Fibroblast of the conjunctiva (primary cell): ENCODE data around the gene CYP4A22.
"Not testable (repeated sequence)": the region's sequence is repeated elsewhere in the genome, so short reads cannot be mapped to it uniquely, and the experiment has no call there.

Experiments used
- DNase-seq: peaks from one replicate; pipeline ENCODE4 v3.0.0-alpha.2; 2010; ENCODE audit warnings: low read depth

CYP4A22 gene

GRCh38 chr1:47157957-47158356 lies 20.7 kb downstream of the CYP4A22 start:
- not testable (repeated sequence) for DNase-seq

DNA sequence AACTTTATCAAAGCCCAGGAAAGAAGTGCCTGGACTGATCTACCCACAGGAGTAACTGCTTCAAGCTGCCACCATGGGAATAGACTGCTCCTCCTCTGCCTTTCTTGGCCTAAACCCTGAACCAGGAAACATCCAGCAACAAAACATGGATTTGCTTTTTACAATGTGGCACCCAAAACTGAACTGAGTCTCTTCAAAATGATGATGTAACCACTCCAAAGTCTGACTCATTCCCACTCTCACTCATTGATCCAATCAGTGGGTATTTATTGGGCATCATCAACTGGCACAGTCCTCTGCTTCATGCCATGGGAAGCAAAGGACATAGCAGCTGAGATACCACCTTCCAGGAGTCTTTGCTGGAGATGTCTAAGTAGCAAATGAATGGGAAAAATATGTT lies 23.5 kb downstream of the CYP4A22 start:
- no peak for DNase-seq

DNA sequence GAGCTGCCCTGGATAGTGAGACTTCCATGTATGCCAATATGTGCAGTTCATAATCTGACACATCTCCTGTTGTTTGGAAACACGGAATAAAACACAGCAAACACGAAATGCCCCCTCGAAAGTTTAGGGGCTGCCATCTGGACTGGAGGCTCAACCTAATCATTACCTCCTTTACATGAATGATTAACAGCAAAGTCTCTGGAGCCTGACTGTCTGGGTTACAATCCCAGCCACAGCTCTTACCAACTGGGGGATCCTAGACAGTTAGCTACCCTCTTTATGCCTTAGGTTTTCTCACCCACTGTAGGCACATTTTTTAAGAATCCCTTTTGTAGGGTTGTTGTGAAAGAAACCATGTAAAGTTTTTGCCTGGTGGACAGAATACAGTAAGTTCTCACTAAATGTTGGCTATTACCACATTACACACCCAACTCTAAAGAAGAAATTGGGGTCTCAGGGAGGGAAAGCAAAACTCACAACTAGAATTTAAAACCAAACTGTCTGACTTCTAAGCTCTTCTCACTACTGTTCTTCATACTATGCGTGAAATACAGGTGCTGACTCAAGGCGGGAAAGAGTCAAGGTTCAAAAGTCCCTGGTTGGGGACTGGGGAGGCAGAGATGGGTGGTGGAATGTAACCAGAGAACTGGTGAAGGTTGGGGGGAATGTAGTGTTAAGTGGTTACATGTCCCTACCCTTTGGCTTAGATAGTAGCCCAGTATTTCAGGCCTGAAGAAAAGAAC lies 24.2 kb downstream of the CYP4A22 start:
- DNase-seq, result no peak

DNA sequence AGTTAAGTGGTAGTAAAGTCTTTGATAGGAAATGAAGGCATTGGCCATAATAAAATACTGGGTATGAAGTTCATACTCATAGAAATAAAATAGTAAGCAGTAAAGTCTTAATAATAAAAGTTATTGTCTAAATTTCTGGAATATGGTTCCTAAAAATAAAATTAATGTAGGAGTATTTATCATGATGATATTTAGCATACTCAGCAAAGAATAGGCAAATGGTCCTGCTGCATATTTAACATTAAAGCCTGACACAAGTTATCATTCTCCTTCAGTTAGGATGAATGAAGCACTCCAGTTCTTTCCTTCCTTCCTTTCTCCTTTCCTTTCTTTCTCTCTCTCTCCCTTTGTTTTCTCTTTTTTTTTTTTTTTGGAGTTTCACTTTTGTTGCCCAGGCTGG lies 27.3 kb downstream of the CYP4A22 start:
- DNase-seq, result no peak

- DNase-seq, result no peak
Measured at GRCh38 chr1:47172782-47173181, 35.5 kb downstream of the CYP4A22 start.

DNA sequence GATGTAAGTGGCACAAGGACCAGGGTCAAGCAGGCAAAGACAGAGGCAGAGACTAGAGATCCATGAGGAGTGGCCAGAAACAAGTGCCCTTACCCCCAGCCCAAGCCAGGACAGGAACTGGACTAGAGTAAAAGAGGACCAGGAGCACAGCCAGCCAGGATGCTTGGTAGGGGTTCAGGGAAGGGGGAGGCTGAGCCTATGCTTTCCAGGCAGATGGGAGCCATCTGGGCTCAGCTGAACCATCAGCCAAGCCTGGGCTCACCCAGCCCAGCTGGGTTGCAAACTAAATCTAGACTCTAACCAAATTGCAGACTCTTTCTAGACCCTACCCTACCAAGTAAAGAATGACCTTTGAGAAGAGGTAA lies 37.4 kb downstream of the CYP4A22 start:
- DNase-seq, result no peak

DNA sequence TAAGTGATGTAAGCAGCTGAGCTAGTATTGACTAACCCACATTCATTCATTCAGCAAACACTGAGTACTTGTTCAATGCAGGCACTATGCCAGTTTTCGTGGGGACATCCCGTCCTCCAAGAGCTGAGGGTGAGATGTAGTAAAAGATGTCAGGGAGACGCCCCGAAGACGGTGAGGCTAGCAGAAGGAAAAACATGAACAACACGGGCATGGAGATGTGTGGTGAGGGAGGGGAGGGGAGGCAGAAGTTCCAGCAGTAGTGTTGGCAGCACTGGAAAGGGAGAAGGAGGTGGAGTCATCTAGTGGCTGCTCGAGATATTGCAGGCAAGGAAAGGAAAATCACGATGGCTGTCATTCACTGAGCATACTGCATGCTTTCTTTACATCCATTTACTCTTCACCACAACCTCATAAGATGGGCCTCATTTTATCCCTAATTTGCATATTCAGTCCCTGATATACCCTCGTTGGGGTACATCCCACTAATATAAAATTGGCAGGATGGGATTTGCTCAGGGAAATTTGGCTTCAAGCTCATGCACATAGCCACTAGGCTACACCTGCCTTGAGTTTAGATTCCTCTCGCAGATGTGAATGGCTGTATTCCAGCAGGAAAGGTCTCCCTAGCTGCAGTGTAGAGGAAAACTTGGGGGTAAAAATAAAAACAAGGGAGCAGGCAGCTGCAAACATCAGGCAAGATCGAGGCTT lies 38.1 kb downstream of the CYP4A22 start:
- DNase-seq, result peak; percentile 39

GRCh38 chr1:47178020-47178419 lies 40.8 kb downstream of the CYP4A22 start:
- no peak for DNase-seq

DNA sequence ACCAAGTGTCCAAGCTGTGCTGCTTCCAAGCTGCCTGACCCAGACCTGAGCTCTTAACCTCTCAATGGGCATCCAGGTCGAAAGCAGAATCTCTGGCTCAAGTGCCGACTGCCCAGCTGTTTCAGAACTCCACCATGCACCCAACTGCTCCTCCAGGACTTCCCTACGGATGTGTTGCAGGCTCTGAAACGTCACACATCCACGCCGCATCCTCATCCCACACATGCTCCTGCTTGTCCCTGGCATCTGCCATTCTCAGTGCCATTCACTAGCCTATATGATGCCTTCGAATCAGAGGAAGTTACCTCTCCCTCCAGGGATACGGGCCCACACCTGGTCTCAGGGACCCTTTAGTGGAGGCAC lies 41.4 kb downstream of the CYP4A22 start:
- no peak for DNase-seq

DNA sequence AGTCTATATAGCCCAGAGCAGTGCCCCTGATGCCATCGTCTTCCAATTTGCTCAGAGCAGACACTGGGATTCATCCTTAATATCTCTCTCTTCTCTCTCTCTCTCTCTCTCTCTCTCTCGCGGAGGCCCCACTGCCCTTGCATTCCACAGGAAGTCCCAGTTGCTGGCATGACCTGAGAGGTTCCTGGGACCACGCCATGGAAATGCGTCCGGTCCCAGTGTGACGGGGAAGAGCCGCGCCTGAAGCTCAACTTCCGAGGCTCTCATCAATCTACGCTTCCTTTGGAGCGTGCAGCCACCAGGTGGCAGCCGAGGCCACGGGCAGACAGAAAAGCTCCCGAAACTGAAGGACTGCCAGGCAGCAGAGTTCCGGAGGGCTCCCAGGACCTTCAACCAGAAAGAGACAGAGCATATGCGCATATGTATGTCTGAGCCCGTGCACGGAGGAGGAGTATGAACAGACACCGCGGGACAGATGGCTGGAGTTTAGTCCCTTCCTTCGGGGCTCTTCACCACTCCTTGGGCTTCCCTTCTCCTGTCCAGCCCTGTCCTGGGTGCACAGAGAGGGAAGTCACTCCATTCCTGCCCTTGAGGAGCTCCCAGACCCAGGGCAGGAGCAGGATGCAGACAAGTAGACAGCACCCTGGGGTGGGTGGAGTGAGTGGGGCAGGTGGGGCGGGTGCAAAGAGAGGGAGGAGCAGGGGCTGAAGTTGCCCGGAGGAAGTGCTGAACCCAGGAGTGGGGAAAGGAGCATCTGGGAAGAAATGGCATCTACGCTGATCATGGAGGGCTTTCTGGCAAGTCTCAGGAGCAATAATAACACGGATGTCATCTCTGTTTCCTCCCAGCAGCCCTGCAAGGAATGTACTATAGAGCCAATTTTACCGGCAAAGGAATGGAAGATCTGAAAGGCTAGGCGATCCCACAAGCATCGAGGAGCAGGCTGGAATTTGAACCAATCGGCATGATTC lies 42.1 kb downstream of the CYP4A22 start:
- peak; percentile 93 for DNase-seq

DNA sequence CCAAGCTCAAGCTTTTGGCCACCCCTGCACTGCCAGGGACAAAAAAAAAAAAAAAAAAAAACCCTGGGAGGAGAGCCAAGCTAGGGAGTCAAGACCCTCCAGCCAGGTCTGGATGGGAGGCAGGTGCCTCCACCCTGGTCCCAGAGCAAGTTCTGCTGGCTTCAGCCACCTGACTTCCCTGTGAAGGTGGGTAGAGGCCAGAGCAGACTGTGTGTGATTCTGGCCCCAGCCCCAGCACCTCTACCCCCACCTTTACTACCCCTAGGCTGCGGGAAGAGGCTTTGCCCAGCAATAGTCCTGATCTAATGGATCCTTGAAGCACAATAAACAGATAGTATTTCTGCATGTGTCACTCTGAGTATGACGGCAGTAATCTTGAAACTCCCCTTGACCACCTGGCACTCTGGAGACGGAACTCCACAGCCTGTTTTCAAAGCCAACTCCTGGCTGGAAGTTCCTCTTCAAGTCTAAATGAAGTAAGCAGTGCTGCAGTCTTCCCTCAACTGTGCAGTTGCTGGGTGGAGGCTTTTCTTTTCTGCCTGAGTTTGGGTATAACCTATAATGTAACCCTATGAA lies 42.8 kb downstream of the CYP4A22 start:
- DNase-seq, result no peak

DNA sequence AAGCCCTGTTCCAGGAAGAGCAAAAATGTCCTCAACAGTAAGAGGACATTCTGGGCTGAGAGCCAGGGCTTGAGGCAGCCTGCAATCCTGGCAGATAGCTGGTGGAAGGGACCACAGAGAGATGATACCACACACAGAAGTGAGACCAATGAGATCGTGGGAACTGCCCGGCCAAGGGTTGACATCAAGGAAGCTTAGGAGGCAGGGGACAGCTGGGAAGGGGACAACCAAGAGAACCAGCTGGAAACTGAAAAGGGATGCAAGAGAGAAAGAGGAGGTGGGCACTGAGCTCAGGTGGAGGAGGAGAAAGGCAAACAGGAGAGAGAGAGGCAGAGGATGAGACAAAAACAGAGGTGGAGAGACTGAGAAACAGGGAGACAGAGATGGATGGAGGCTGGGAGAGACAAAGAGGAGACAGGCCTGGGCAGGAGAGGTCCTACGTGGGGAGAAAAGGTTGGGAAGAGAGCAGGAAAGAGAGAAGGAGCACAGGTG lies 43.4 kb downstream of the CYP4A22 start:
- no peak for DNase-seq

DNA sequence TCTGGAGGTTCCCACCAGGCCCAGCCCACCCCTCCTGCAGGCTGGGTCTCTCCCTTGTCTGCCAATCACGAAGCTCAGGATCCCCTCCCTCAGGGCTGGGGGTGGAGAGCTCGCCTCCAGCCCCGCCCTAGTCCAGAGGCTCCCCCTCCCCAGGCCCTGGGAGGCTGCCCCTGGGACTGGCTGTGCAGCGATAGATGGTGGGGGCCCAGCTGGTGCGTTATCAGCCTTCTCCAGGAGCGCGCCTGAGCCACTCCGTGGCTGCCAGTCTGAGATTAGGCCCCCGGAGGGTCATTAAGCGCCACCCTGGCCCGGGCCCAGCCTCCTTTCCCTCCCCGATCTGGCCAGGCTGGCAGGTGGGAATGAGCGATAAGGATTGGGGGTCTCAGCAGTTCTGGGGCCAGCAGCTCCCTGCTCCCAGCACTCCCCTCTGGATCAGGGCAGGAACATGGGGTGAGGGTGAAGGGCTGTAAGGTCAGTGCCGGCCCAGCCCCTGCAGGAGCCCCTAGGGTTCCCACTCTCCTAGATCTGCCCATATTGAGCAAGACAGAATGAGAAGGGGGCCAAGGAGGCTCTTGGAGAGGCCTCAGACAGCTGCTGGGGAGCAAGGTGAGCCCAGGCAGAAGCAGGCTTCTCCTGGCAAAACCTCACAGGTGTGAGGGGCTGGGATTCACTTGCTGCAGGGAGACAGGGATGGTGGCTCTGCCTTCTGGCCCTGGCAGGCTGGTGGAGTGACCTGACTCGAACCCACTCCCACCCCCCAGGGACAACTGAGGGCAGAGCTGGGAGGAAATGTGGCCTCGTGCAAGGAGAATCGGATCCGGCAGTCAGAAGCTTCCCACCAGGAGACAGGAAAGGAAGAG lies 44.1 kb downstream of the CYP4A22 start:
- no peak for DNase-seq

DNA sequence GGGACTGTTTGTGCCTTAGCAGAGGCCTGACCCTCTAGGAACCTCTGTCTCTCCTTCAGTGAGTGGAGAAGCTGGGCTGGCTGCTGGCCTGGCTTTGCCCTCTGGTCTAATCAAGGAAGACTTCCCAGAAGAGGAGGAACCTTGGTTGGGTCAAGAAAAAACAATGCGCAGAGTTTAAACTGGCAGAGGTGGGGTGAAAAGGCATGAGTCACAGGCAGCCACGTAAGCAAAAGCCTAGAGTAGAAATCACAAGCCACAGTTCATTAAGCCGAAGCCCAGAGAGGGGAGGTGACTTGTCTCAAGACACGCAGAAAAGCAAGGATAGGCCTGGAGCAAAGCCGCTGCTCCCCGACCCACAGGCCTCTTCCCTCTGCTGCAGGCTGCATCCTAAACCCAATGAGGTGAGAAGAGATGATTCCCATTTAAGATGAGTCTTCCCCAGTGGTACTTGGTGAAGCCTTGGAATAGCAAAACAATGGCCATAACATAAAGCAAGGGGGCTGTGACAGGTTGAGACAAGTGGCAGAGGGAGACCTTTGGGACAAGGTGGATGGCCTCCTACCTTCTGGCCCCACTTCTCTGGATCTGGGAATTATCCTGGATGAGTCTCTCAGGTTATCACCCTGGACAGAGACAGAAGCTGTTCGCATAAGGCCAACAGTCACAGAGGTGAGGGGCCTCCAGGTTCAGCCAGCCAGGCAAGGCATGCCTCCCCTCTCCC lies 44.9 kb downstream of the CYP4A22 start:
- no peak for DNase-seq

DNA sequence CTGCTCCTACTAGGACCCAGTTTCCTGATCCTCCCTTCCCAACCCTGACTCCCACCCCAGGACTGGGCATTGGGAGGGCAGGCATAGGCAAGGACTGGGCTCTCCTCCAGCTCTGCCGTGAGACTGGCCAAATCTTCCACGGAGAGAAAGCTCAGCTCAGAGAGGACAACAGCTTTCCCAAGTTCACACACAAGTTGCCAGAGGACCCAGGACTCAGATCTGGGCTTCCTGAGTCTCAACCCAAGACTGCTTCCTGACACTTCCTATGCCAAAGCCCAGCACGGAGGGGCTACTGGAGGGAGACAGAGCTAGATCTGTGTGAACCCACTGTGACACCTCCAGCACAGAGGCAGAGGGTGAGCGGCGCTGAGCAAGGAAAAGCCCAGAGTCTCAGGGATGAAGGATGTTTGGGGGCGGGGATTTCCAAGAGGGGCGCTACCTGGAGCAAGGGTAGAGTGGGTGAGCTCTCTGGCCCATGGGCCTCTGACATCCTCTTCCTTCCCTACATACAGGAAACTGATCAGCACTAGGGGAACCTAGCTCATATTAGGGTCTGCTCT lies 45.5 kb downstream of the CYP4A22 start:
- DNase-seq, result no peak

DNA sequence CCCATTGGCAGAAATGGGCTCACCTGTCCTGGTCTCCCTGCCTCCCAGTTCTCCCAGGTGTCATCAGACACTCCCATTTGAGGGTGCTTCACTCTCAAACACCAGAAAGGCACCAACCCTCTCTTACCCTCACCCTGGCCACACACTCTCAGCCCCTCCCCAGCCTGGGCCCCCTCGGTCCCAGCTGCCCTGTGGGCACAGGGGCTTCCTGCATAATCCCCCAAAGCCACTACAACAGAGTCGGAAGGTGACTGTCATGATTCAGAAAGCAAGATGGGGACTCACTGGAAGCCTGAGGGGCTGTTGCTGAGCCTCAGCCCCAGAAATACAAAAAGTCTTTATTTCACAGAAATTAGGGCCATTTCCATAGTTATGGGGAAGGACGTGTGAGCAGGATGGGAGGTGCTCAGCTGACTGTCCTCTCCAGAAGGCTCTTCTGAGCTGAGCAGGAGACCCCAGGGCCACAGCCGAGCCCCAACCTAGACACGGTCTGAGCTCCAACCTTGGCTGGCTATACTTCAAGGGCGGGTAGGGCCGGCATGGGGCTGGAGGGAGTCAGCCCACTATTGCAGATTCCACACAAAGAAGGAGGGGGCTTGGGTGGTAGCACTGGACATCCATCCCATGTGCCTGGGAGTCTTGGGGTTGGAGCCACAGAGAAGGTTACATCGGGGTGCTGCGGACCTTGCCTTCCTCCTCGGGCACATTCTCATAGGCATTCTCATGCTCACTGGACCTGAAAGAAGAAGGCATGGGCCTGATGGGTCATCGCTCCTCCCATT lies 46.3 kb downstream of the CYP4A22 start:
- DNase-seq, result no peak

- no peak for DNase-seq
Measured at GRCh38 chr1:47184090-47184821, 47.0 kb downstream of the CYP4A22 start.

DNA sequence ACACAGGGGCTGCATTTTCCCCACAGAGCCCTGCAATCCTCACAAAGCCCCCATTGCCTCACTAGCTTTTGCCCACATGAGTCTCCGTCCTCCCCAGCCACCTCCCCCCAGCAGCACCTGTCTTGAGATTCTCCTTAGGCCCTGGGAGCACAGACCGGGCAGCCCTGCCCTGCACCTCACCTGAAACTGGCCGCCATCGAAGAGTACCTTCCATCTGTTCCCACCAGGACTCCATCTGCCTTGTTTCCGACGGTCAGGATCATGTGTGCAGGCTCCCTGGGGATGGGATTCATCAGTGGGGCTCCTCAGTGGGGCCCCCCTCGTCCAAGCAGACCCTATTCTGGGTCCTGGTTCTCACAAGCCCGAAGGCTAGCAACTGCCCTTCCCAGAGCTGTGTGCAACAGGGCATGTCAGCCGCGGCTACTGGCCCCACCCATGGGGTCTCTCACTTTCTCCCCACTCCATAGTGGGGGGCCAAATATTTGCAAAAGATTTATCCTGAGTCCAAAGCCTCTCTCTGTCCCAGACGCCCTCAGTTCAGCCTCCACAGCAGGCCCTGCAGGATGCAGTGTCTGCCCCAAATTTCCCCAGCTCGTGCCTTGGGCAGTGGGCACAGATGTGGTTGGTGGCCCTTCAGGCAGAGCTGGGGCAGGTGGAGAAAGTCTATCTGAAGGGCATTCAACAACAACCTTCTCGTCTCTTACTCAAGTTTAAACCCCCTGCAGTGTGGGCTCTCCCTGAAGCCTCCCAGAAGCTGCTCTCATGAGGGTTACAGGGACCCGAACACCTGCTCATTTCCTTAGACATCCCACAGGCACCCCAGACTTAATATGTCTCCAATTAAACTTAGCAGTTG lies 47.8 kb downstream of the CYP4A22 start:
- DNase-seq, result no peak
